Measurements from ENCODE around the gene NAXE. TPM values are rescaled to one million over a fixed set of nuclear protein-coding genes. Genes with fewer than 3 reads are reported as not detected.
"Not testable (repeated sequence)": the region's sequence is repeated elsewhere in the genome, so short reads cannot be mapped to it uniquely, and the experiment has no call there.

NAXE gene
- polyA plus RNA-seq, 4 donors = 64.8 to 105 (median 94.3) TPM

DNA sequence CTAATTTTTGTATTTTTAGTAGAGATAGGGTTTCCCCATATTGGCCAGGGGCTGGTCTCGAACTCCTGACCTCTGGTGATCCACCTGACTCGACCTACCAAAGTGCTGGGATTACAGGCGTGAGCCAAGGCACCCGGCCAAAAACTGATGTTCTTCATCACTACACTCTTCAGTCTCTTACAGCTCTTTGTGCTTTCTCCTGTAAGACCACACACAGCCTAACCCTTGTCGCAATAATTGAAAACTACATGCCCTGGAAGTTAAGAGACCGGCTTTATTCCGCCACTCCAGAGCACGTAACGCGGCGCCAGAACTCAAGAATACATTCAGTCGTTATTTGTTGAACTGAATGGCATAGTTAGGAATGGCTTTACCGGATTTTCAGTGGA lies 9.2 kb downstream of the NAXE start:
- Histone ChIP-seq H3K27me3 (ENCODE audit: control insufficient read depth in 3 of 3, insufficient read depth in 3 of 3, low read length in 3 of 3) (no peaks in the 10 kb centered on the region), H3K4me3 (ENCODE audit: low read depth in 1 of 3, low read length in 3 of 3) (peak overlapping the region; percentile 69 to 74 (median 73)), H3K36me3 (ENCODE audit: control insufficient read depth in 3 of 3, insufficient read depth in 2 of 3, low read depth in 1 of 3, low read length in 3 of 3) (peaks cover 0 to 27% (median 11%) of the 10 kb centered on the region in 3 donors), H3K27ac (ENCODE audit: low read depth in 1 of 3, low read length in 2 of 3) (peak overlapping the region in 2 of 3 donors; percentile 76 to 90), H3K9me3 (ENCODE audit: control insufficient read depth in 2 of 2, insufficient read depth in 1 of 2, low read depth in 1 of 2, low read length in 1 of 2) (no peaks in the 10 kb centered on the region), H3K4me1 (ENCODE audit: control insufficient read depth in 3 of 3, insufficient read depth in 2 of 3, low read depth in 1 of 3, low read length in 2 of 3) (peaks cover 0 to 15% (median 2%) of the 10 kb centered on the region in 3 donors)
- 1 to 2% (median 2%) methylated on average over 13 of the region's 13 CpGs for WGBS, 3 donors
- FAIRE-seq (no peak), DNase-seq (peak in 1 of 2 donors; percentile 38)

DNA sequence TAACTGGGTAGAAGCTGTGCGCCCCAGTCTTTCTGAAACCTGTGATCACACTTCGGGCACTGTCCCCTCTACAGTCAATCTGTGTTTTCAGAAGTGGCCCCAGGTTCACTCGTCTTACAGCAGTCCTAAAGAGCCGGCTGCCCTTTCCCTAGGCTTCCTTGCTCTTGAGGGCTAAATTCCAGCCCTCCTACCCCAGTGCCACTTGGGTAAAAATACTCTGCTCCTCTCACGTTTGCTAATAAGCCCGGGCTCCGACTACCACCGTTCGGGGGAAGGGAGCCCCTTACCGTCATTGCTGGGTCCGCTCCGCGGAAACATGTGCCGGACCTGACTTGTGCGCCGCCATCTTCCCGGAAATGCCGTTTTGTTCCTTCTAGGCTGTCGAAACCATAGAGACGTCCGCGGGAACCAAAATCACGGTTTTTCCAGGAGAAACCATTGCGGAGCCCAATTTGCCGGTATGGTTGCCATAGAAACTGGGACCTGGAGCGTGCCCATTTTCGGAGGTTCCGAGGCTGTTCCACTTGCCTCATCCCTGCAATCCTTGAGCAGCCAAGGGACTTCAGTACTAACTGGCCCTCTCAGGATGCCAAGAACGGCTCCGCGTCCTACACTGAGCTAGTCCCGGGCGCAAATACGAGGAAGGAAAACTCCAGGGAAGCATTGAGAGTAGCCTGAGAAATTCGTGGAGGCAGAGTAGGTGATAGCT lies 9.7 kb downstream of the NAXE start, which contains the start of gene GPATCH4:
Gene GPATCH4 (minus strand): TSS at position 358 of the 709 bp plus-strand sequence.
- FAIRE-seq = no peak

DNA sequence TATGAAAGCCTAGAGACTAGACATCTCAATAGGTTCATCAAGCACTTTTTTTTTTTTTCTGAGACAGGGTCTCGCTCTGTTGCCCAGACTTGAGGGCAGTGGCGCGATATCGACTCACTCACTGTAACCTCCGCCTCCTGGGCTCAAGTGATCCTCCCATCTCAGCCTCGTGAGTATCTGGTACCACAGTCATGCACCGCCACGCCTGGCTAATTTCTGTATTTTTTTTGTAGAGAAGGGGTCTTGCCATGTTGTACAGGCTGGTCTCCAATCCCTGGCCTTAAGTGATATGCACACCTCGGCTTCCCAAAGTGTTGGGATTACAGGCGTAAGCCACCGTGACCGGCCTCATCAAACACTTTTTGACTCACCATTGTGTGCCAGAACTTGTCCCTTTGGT lies 10.3 kb downstream of the NAXE start:
- 62 to 69% (median 68%) methylated on average over 12 of the region's 12 CpGs for WGBS, 3 donors
- H3K27ac ChIP-seq (ENCODE audit: low read depth in 1 of 3, low read length in 2 of 3) = peak overlapping the region; percentile 25 to 90 (median 76)

More for the DNA sequence above, 9.7 kb downstream of the NAXE start, which contains the start of gene GPATCH4:
- Histone ChIP-seq H3K4me1 (ENCODE audit: control insufficient read depth in 3 of 3, insufficient read depth in 2 of 3, low read depth in 1 of 3, low read length in 2 of 3) (peaks cover 0 to 15% (median 2%) of the 10 kb centered on the region in 3 donors), H3K4me3 (ENCODE audit: low read depth in 1 of 3, low read length in 3 of 3) (peak within 1 kb of the TSS; percentile 69 to 74 (median 73)), H3K27ac (ENCODE audit: low read depth in 1 of 3, low read length in 2 of 3) (peak within 1 kb of the TSS; percentile 25 to 90 (median 76)), H3K9me3 (ENCODE audit: control insufficient read depth in 2 of 2, insufficient read depth in 1 of 2, low read depth in 1 of 2, low read length in 1 of 2) (no peaks in the 10 kb centered on the region), H3K36me3 (ENCODE audit: control insufficient read depth in 3 of 3, insufficient read depth in 2 of 3, low read depth in 1 of 3, low read length in 3 of 3) (peaks cover 0 to 23% (median 11%) of the 10 kb centered on the region in 3 donors), H3K27me3 (ENCODE audit: control insufficient read depth in 3 of 3, insufficient read depth in 3 of 3, low read length in 3 of 3) (no peaks in the 10 kb centered on the region)
- 0 to 1% (median 0%) methylated on average over 35 of the region's 35 CpGs for WGBS, 3 donors
- peak; percentile 77 to 91 for DNase-seq

DNA sequence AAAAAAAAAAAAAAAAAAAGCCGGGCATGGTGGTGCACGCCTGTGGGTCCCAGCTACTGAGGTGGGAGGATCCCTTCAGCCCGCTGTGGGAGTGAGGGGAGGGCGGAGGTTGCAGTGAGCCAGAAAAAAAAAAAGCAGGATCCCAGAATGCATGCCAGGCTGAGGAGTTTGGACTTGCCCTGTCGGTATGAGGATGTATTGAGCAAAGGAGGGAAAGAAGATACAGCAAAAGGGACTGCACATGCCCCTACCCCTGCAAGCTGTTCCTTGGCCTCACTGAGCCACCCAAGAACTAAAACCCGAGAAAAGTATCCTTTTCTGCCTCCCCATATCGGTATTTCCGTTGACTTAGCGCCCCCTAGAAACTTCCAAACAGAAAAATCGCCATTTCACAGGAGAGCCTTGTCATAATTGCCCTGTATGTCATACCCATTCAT lies 11.0 kb downstream of the NAXE start:
- FAIRE-seq = no peak
- Histone ChIP-seq H3K9me3 (ENCODE audit: control insufficient read depth in 2 of 2, insufficient read depth in 1 of 2, low read depth in 1 of 2, low read length in 1 of 2) (no peaks in the 10 kb centered on the region), H3K4me3 (ENCODE audit: low read depth in 1 of 3, low read length in 3 of 3) (no peak overlapping the region), H3K36me3 (ENCODE audit: control insufficient read depth in 3 of 3, insufficient read depth in 2 of 3, low read depth in 1 of 3, low read length in 3 of 3) (peaks cover 0 to 14% (median 9%) of the 10 kb centered on the region in 3 donors), H3K27me3 (ENCODE audit: control insufficient read depth in 3 of 3, insufficient read depth in 3 of 3, low read length in 3 of 3) (no peaks in the 10 kb centered on the region), H3K27ac (ENCODE audit: low read depth in 1 of 3, low read length in 2 of 3) (no peak overlapping the region), H3K4me1 (ENCODE audit: control insufficient read depth in 3 of 3, insufficient read depth in 2 of 3, low read depth in 1 of 3, low read length in 2 of 3) (peaks cover 0 to 15% (median 2%) of the 10 kb centered on the region in 3 donors)
- WGBS, 3 donors = 28 to 44% (median 38%) methylated on average over 10 of the region's 10 CpGs
- DNase-seq = no peak

More for the DNA sequence above, 10.3 kb downstream of the NAXE start:
- H3K36me3 ChIP-seq (ENCODE audit: control insufficient read depth in 3 of 3, insufficient read depth in 2 of 3, low read depth in 1 of 3, low read length in 3 of 3) = peaks cover 0 to 19% (median 11%) of the 10 kb centered on the region in 3 donors
- no peaks in the 10 kb centered on the region for H3K27me3 ChIP-seq (ENCODE audit: control insufficient read depth in 3 of 3, insufficient read depth in 3 of 3, low read length in 3 of 3)
- no peaks in the 10 kb centered on the region for H3K9me3 ChIP-seq (ENCODE audit: control insufficient read depth in 2 of 2, insufficient read depth in 1 of 2, low read depth in 1 of 2, low read length in 1 of 2)
- FAIRE-seq (no peak), DNase-seq (no peak)
- peaks cover 0 to 15% (median 2%) of the 10 kb centered on the region in 3 donors for H3K4me1 ChIP-seq (ENCODE audit: control insufficient read depth in 3 of 3, insufficient read depth in 2 of 3, low read depth in 1 of 3, low read length in 2 of 3)
- peak overlapping the region; percentile 69 to 74 (median 73) for H3K4me3 ChIP-seq (ENCODE audit: low read depth in 1 of 3, low read length in 3 of 3)

DNA sequence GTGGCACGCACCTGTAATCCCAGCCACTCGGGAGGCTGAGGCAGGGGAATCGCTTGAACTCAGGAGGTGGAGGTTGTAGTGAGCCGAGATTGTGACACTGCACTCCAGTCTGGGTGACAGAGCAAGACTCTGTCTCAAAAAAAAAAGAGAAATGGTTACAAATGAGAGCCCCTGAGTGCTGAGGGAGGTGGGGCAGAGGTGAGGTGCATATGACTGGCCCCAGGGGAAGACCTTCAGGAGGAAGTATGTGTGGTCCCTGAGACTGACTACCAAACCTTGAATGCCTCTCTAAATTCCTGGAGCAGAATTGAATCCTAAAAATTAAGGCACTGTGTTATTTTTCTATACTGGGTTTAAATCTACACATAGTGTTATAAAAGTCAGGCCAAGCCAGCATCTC lies 15.8 kb downstream of the NAXE start:
- H3K27me3 ChIP-seq (ENCODE audit: control insufficient read depth in 3 of 3, insufficient read depth in 3 of 3, low read length in 3 of 3); H3K9me3 ChIP-seq (ENCODE audit: control insufficient read depth in 2 of 2, insufficient read depth in 1 of 2, low read depth in 1 of 2, low read length in 1 of 2); H3K36me3 ChIP-seq (ENCODE audit: control insufficient read depth in 3 of 3, insufficient read depth in 2 of 3, low read depth in 1 of 3, low read length in 3 of 3); FAIRE-seq; DNase-seq; H3K4me1 ChIP-seq (ENCODE audit: control insufficient read depth in 3 of 3, insufficient read depth in 2 of 3, low read depth in 1 of 3, low read length in 2 of 3); H3K27ac ChIP-seq (ENCODE audit: low read depth in 1 of 3, low read length in 2 of 3); H3K4me3 ChIP-seq (ENCODE audit: low read depth in 1 of 3, low read length in 3 of 3): not testable (repeated sequence)
- 80 to 91% (median 86%) methylated on average over 4 of the region's 4 CpGs for WGBS, 3 donors

DNA sequence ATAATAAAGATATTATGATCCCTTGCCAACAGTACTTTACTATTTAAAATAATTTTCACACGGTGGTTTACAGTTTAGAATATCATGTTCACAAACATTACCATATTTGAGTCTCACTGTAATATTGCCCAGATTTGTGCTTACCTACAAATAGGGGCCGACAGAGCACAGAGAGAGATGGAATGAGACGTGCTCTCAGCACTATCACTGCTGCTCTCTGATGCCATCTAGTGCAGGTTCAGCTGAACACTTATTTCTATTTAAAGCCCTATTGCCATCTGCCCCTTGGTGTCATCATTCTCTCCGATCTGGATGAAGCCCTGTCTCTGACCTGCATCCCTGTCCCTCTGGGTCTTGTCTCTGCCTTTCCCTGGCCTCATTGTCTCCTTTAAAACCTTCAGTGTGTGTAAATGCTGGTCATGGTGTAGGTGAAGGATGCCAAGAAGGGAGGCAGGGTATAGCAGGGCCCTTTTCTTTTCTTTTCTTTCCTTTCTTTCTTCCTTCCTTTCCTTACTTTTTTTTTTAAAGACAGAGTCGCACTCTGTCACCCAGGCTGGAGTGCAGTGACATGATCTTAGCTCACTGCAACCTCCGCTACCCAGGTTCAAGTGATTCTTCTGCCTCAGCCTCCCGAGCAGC lies 16.6 kb downstream of the NAXE start:
- Histone ChIP-seq H3K4me1 (ENCODE audit: control insufficient read depth in 3 of 3, insufficient read depth in 2 of 3, low read depth in 1 of 3, low read length in 2 of 3) (peaks cover 0 to 13% (median 2%) of the 10 kb centered on the region in 3 donors), H3K36me3 (ENCODE audit: control insufficient read depth in 3 of 3, insufficient read depth in 2 of 3, low read depth in 1 of 3, low read length in 3 of 3) (no peaks in the 10 kb centered on the region), H3K4me3 (ENCODE audit: low read depth in 1 of 3, low read length in 3 of 3) (no peak overlapping the region), H3K27me3 (ENCODE audit: control insufficient read depth in 3 of 3, insufficient read depth in 3 of 3, low read length in 3 of 3) (peaks cover 0 to 2% (median 0%) of the 10 kb centered on the region in 3 donors), H3K27ac (ENCODE audit: low read depth in 1 of 3, low read length in 2 of 3) (no peak overlapping the region), H3K9me3 (ENCODE audit: control insufficient read depth in 2 of 2, insufficient read depth in 1 of 2, low read depth in 1 of 2, low read length in 1 of 2) (no peaks in the 10 kb centered on the region)
- no peak for FAIRE-seq
- 27 to 31% (median 30%) methylated on average over 7 of the region's 7 CpGs for WGBS, 3 donors
- DNase-seq = peak; percentile 70 to 79

DNA sequence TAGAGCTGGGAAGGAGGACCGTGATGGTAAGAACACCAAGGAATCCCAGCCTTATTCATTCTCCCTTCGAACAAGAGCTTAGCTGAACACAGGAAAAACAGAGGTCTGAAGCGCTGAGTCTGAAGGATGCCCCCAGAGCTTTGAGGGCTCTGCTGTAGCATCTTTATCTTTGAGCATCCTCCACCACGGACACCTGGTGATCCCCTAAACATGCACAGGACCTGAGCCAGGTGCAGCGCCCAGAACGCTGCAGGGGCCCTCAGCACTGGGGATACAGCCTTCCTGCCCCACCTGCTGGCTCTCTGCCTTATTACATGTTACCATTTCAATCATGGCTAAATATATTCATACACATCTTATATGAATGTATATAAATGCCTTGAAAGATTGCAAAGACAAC lies 17.4 kb downstream of the NAXE start:
- Histone ChIP-seq H3K27me3 (ENCODE audit: control insufficient read depth in 3 of 3, insufficient read depth in 3 of 3, low read length in 3 of 3) (peaks cover 0 to 2% (median 0%) of the 10 kb centered on the region in 3 donors), H3K9me3 (ENCODE audit: control insufficient read depth in 2 of 2, insufficient read depth in 1 of 2, low read depth in 1 of 2, low read length in 1 of 2) (no peaks in the 10 kb centered on the region), H3K36me3 (ENCODE audit: control insufficient read depth in 3 of 3, insufficient read depth in 2 of 3, low read depth in 1 of 3, low read length in 3 of 3) (no peaks in the 10 kb centered on the region), H3K4me1 (ENCODE audit: control insufficient read depth in 3 of 3, insufficient read depth in 2 of 3, low read depth in 1 of 3, low read length in 2 of 3) (peaks cover 0 to 13% (median 2%) of the 10 kb centered on the region in 3 donors), H3K4me3 (ENCODE audit: low read depth in 1 of 3, low read length in 3 of 3) (no peak overlapping the region), H3K27ac (ENCODE audit: low read depth in 1 of 3, low read length in 2 of 3) (no peak overlapping the region)
- DNase-seq = peak; percentile 58 to 65
- WGBS, 3 donors = 27 to 37% (median 30%) methylated on average over 6 of the region's 6 CpGs
- no peak for FAIRE-seq

DNA sequence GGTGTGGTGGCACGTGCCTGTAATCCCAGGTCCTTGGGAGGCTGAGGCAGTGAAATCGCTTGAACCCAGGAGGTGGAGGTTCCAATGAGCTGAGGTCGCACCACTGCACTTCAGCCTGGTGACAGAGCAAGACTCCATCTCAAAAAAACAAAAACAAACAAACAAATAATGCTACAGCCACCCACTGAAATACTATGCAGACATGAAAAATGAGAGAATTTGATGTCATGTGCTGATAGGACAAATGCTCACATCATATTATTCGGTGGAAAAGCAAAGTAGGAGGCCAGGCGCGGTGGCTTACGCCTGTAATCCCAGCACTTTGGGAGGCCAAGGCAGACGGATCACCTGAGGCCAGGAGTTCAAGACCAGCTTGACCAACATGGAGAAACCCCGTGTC lies 18.5 kb downstream of the NAXE start:
- H3K4me1 ChIP-seq (ENCODE audit: control insufficient read depth in 3 of 3, insufficient read depth in 2 of 3, low read depth in 1 of 3, low read length in 2 of 3) = peaks cover 0 to 13% (median 2%) of the 10 kb centered on the region in 3 donors
- H3K36me3 ChIP-seq (ENCODE audit: control insufficient read depth in 3 of 3, insufficient read depth in 2 of 3, low read depth in 1 of 3, low read length in 3 of 3); H3K27ac ChIP-seq (ENCODE audit: low read depth in 1 of 3, low read length in 2 of 3); H3K4me3 ChIP-seq (ENCODE audit: low read depth in 1 of 3, low read length in 3 of 3); H3K9me3 ChIP-seq (ENCODE audit: control insufficient read depth in 2 of 2, insufficient read depth in 1 of 2, low read depth in 1 of 2, low read length in 1 of 2); H3K27me3 ChIP-seq (ENCODE audit: control insufficient read depth in 3 of 3, insufficient read depth in 3 of 3, low read length in 3 of 3); FAIRE-seq; DNase-seq: not testable (repeated sequence)
- WGBS, 3 donors = 84 to 92% (median 90%) methylated on average over 9 of the region's 9 CpGs
